ENCODE results near the gene GPRC5C.

GPRC5C gene

DNA sequence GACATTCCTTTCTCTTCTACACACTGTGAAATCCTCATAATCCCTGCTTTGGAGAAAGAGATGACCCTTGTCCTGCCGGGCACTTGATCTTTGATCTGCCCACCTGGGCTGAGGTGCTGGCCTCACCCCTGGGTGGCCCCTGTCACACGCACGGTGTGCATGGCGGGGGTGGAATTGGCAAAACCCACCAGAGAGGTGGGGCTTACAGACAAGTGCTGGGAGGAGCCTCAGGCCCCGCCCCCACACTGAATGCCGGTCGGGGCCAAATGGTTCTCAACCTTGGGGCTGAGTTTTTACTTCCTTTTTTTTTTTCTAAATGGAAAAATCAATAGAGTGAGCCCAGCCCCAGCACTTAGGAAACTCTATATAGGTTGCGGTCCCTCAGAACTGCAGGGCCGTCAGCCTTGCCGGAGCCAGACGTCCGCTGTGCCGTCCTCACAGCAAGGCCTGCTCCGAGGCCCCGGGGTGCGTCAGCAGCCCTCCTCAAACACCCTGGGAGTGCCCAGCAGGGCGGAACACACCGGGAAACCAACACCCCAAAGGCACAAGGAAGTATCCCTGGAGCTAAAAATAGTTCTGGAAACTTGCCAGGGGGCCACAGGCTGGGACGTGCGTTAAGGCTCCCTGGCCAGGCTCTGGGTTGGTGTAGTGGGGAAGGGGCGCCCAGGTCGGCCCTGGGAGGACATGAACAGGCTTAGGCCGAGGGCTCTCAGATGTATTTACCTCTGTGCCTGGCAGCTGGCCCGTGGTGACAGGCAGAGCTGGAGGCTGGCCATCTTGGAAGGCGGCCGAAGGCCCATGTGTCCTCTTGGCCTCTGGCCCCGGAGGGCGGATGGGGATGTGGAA, 11.0 kb downstream of the GPRC5C start (continued):
- TF ChIP-seq ZNF768 (tag by site-specific recombination; IDR thresholded peaks at IDR 0.05) (no peak), ZNF354C (tag by site-specific recombination; IDR thresholded peaks at IDR 0.05; ENCODE audit: borderline replicate concordance, low read depth) (no peak), ZNF654 (tag by site-specific recombination; IDR thresholded peaks at IDR 0.05; ENCODE audit: low read depth) (no peak), SCRT1 (tag by site-specific recombination; IDR thresholded peaks at IDR 0.05; ENCODE audit: borderline replicate concordance) (no peak), ZSCAN30 (tag by site-specific recombination; IDR thresholded peaks at IDR 0.05) (0 out of 2 replicates have a peak, but pooled peaks have one; percentile 12), ZBTB21 (tag by site-specific recombination; IDR thresholded peaks at IDR 0.05) (no peak), ZNF155 (tag by site-specific recombination; IDR thresholded peaks at IDR 0.05) (no peak), ZBTB8A (tag by site-specific recombination; IDR thresholded peaks at IDR 0.05) (peak; percentile 89), PRDM1 (tag by site-specific recombination; IDR thresholded peaks at IDR 0.05) (no peak), ZNF169 (tag by site-specific recombination; IDR thresholded peaks at IDR 0.05) (no peak), ZNF2 (tag by site-specific recombination; IDR thresholded peaks at IDR 0.05) (no peak), ZNF76 (tag by site-specific recombination; IDR thresholded peaks at IDR 0.05; ENCODE audit: borderline replicate concordance, low read depth) (0 out of 2 replicates have a peak, but pooled peaks have one; percentile 36), MYNN (tag by site-specific recombination; IDR thresholded peaks at IDR 0.05; ENCODE audit: borderline replicate concordance) (no peak), SP2 (tag by site-specific recombination; IDR thresholded peaks at IDR 0.05) (peak; percentile 62), ZNF629 (tag by site-specific recombination; IDR thresholded peaks at IDR 0.05) (0 out of 2 replicates have a peak, but pooled peaks have one; percentile 35), GLIS2 (tag by site-specific recombination; IDR thresholded peaks at IDR 0.05) (peak; percentile 65), ZNF791 (tag by site-specific recombination; IDR thresholded peaks at IDR 0.05) (no peak), MEIS1 (CRISPR knock-in tag; IDR thresholded peaks at IDR 0.05; ENCODE audit: borderline replicate concordance) (no peak), ZBTB1 (tag by site-specific recombination; IDR thresholded peaks at IDR 0.05) (no peak), ZNF280D (tag by site-specific recombination; IDR thresholded peaks at IDR 0.05) (no peak), EGR2 (tag by site-specific recombination; IDR thresholded peaks at IDR 0.05; ENCODE audit: low read depth) (no peak), SETDB1 (IDR thresholded peaks at IDR 0.05; ENCODE audit: insufficient read length, low read length) (no peak), ZNF133 (tag by site-specific recombination; IDR thresholded peaks at IDR 0.05) (no peak), ZNF530 (tag by site-specific recombination; IDR thresholded peaks at IDR 0.05; ENCODE audit: low read depth) (no peak)
- TF ChIP-seq, protein P1, sequence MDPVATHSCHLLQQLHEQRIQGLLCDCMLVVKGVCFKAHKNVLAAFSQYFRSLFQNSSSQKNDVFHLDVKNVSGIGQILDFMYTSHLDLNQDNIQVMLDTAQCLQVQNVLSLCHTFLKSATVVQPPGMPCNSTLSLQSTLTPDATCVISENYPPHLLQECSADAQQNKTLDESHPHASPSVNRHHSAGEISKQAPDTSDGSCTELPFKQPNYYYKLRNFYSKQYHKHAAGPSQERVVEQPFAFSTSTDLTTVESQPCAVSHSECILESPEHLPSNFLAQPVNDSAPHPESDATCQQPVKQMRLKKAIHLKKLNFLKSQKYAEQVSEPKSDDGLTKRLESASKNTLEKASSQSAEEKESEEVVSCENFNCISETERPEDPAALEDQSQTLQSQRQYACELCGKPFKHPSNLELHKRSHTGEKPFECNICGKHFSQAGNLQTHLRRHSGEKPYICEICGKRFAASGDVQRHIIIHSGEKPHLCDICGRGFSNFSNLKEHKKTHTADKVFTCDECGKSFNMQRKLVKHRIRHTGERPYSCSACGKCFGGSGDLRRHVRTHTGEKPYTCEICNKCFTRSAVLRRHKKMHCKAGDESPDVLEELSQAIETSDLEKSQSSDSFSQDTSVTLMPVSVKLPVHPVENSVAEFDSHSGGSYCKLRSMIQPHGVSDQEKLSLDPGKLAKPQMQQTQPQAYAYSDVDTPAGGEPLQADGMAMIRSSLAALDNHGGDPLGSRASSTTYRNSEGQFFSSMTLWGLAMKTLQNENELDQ (tag by site-specific recombination; IDR thresholded peaks at IDR 0.05; ENCODE audit: low read depth), result no peak
- TF ChIP-seq, protein P2, sequence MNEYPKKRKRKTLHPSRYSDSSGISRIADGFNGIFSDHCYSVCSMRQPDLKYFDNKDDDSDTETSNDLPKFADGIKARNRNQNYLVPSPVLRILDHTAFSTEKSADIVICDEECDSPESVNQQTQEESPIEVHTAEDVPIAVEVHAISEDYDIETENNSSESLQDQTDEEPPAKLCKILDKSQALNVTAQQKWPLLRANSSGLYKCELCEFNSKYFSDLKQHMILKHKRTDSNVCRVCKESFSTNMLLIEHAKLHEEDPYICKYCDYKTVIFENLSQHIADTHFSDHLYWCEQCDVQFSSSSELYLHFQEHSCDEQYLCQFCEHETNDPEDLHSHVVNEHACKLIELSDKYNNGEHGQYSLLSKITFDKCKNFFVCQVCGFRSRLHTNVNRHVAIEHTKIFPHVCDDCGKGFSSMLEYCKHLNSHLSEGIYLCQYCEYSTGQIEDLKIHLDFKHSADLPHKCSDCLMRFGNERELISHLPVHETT (tag by site-specific recombination; IDR thresholded peaks at IDR 0.05), result no peak
- TF ChIP-seq, protein P3, sequence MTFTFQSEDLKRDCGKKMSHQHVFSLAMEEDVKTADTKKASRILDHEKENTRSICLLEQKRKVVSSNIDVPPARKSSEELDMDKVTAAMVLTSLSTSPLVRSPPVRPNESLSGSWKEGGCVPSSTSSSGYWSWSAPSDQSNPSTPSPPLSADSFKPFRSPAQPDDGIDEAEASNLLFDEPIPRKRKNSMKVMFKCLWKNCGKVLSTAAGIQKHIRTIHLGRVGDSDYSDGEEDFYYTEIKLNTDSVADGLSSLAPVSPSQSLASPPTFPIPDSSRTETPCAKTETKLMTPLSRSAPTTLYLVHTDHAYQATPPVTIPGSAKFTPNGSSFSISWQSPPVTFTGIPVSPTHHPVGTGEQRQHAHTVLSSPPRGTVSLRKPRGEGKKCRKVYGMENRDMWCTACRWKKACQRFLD (tag by site-specific recombination; IDR thresholded peaks at IDR 0.05), result no peak
- TF ChIP-seq, protein P4, sequence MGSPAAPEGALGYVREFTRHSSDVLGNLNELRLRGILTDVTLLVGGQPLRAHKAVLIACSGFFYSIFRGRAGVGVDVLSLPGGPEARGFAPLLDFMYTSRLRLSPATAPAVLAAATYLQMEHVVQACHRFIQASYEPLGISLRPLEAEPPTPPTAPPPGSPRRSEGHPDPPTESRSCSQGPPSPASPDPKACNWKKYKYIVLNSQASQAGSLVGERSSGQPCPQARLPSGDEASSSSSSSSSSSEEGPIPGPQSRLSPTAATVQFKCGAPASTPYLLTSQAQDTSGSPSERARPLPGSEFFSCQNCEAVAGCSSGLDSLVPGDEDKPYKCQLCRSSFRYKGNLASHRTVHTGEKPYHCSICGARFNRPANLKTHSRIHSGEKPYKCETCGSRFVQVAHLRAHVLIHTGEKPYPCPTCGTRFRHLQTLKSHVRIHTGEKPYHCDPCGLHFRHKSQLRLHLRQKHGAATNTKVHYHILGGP (tag by site-specific recombination; IDR thresholded peaks at IDR 0.05), result no peak
- TF ChIP-seq, protein P5, sequence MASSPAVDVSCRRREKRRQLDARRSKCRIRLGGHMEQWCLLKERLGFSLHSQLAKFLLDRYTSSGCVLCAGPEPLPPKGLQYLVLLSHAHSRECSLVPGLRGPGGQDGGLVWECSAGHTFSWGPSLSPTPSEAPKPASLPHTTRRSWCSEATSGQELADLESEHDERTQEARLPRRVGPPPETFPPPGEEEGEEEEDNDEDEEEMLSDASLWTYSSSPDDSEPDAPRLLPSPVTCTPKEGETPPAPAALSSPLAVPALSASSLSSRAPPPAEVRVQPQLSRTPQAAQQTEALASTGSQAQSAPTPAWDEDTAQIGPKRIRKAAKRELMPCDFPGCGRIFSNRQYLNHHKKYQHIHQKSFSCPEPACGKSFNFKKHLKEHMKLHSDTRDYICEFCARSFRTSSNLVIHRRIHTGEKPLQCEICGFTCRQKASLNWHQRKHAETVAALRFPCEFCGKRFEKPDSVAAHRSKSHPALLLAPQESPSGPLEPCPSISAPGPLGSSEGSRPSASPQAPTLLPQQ (tag by site-specific recombination; IDR thresholded peaks at IDR 0.05), result no peak
